KBM-7 (cell line): ENCODE results near the gene ADCY7.

Source experiments
- DNase-seq: peaks from one replicate; pipeline ENCODE4 v3.0.0-alpha.2; 2015
- in situ Hi-C: fragments of 300-500 bp; cut with MboI; formaldehyde crosslinking; loops from 2 replicates; pipeline ENCODE4 v1.14.3; 2020; ENCODE audit warnings: low sequenced_read_pairs, low pct_unique_long_range_greater_than_20kb, mixed read lengths

ADCY7 gene

DNA sequence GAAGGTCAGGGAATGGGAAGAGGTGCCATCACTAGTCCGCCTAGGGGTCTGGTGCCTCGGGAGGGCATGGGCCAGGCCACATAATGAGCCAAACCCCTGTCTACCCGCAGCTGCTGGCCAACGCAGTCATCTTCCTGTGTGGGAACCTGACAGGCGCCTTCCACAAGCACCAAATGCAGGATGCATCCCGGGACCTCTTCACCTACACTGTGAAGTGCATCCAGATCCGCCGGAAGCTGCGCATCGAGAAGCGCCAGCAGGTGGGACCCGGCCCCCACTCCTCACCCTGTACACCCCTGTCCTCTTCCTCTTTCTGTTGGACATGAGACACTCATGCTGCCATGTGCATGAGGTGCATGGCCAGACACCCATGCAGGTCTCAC lies 26.2 kb downstream of the ADCY7 start:
- DNase-seq = no peak
- in situ Hi-C loops = no loop called here

DNA sequence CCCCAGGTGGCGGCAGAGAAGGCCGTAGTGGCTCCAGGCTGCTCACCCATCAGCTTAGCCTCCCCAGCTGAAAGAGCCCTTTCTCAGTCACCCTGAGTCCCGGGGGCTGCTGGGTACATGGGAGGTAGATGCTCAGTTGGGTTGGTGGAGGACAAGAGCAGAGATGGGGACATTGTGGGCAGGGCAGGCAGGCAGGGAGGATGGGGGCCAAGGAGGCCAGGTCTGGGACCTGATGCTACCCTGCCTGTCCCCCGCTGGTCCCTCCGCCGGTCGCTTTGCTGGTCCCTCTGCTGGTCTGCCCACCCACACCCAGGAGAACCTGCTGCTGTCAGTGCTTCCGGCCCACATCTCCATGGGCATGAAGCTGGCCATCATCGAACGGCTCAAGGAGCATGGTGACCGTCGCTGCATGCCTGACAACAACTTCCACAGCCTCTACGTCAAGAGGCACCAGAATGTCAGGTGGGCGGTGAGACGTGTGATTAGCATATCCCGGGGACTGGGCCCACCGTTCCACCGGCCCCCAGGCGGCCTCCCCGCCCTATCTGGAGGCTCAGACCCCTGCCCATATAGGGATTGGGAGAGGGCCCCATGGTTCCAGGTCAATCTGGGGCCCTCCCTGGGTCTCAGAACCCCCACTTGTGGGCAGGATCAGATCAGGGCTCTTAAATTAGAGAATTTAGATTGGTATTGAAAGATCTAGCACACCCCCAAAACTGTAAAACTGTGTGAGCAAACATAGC lies 26.9 kb downstream of the ADCY7 start:
- in situ Hi-C loops = no loop called here
- no peak for DNase-seq

DNA sequence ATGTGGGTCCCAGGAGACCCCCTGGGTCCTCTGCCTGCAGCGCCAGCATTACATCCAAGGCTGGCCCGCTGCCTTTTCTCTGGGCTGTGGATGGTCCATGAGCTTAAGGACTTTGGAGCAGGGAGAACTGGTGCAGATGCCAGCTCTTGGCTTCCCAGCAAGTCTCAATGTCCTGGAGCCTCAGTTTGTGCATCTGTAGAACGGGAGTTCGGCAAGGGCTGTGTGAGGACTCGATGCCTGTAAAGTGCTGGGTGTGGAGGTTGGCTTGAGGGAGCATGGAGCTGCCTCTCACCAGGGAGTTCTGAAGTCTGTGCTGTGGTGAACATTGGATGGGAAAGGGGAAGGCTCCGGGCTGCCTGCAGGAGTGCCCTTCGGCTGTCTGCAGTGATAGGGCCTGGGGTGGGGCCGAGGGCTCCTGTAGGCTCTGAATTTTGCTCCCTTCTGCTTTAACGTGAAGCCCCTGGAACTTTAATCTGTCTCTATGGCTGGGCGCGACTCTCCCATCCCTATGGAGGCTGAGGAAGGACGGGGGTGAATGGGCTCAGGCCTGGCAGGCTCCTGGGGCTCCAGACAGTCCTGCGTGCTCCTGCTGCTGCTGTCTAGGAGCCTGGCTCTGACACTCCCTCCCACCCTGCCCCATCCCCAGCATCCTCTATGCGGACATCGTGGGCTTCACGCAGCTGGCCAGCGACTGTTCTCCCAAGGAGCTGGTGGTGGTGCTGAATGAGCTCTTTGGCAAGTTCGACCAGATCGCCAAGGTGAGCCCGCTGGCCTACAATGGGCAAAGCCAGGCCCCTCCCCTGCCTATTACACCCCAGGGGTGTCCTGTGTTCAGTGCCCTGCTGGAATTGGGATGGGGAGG lies 27.9 kb downstream of the ADCY7 start:
- in situ Hi-C loops = no loop called here
- DNase-seq = no peak

DNA sequence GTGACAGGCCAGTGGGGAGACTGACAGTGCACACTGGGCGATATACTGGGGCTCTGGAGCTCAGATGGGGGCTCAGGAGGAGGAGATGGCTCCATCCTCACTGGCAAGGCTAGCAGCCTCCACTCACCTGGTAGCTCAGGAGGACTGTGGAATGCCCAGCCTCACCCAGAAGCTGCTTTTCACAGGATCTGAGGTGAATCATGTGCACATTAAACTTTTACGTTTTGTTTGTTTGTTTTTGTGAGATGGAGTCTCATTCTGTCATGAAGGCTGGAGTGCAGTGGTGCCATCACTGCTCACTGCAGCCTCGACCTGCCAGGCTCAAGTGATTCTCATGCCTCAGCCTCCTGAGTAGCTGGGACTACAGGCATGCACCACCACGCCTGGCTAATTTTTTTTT lies 28.6 kb downstream of the ADCY7 start:
- in situ Hi-C loops = no loop called here
- DNase-seq = no peak

DNA sequence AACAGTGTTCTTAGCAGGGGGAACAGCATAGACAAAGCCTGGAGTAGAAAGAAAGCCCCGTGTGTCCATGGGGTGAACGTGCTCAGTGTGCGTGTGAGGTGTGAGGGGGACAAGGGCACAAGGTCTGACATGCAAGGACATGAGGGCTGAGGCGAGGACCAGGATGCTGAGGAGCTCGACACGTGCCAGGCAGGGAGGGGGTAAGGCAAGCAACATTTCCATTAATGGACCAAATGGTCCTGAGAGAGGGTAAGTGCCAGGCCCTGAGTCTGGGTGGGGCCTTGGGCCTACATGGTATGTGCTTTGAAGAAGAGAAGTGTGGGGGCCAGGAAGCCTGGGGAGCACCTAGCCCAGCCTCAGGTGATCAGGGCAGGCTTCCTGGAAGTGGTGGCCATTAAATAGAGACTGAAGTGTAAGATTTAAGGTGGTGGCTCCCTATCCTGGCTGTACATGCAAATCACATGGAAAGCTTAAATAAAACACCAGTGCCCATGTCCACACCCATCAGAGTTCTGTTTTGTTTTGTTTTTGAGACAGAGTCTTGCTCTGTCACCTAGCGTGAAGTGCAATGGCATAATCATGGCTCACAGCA lies 29.3 kb downstream of the ADCY7 start:
- no peak for DNase-seq
- in situ Hi-C loops = no loop called here

DNA sequence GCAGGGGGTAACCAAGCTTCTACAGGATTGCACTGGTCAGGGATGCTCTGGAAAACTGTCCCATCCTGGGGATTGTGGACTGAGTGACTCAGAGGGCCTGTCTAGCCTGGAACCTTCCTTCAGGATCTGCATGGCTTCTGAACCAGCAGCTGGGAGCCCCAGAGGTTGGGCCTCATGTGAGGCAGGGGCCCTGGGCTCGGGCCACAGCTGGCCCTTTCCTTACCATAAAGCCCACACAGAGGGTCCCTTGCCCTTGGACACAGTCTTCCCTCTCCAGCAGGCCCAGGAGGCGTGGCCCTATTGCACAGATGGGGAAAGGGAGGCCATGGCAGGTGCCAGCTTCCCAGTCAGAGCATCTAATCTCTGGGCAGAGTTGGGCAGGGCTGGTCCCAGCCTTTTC lies 30.5 kb downstream of the ADCY7 start:
- in situ Hi-C loops = no loop called here
- DNase-seq = no peak

DNA sequence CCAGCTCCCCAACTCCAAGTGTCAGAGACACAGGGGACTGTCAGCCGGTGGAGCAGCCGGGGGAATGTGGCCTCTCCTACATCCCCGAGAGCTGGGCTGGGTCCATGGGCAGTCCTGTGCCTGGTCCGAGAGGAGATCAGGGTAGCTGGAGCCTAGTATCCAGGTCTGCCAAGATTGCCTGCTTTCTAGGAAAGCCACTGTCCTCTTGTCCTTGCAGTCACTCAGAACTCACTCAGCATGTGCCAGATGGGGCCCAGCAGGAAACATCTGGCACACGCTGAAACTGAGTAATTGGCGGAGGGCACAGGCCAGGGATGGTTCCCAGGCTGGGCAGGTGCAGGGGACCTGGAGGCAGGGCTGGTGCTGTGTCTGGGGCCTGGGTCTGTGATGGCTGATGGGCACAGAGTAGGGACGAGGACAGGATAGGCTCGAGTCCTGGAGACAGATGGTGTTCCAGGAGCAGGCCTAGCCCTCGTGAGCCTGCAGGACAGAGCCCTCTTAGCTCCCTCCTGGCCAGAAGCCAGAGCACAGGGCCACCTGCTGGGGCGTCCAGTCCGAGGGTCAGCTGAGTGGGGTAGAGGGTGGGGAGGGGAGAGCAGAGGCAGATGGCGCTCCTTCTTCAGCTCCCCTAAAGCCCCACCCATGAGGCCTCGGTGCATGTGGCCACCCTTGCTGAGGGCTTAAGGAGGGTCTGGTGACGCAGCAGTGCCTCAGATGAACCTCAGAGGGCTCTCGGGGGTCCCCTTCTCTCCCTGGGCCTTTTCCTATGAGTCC lies 31.1 kb downstream of the ADCY7 start:
- in situ Hi-C loops = no loop called here
- no peak for DNase-seq

DNA sequence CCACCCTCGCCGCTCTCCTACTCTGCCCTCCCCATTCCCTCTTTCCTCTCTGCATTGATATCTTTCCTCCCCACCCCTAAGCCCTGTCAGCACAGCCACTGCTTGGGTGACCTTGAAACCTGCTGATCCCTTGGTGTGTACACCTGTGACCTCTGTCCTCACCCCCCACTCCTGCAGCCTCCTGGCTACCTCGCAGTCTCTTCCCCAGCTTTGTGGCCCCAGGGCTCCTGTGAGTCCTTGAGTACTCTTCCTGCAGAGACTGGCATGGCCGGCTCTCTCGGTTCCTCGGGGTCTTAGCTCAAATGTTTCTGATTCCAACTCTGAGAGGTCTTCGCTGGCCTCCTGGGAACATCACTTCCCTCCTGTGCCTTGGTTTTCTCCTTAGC lies 31.7 kb downstream of the ADCY7 start:
- no peak for DNase-seq
- in situ Hi-C loops = no loop called here

DNA sequence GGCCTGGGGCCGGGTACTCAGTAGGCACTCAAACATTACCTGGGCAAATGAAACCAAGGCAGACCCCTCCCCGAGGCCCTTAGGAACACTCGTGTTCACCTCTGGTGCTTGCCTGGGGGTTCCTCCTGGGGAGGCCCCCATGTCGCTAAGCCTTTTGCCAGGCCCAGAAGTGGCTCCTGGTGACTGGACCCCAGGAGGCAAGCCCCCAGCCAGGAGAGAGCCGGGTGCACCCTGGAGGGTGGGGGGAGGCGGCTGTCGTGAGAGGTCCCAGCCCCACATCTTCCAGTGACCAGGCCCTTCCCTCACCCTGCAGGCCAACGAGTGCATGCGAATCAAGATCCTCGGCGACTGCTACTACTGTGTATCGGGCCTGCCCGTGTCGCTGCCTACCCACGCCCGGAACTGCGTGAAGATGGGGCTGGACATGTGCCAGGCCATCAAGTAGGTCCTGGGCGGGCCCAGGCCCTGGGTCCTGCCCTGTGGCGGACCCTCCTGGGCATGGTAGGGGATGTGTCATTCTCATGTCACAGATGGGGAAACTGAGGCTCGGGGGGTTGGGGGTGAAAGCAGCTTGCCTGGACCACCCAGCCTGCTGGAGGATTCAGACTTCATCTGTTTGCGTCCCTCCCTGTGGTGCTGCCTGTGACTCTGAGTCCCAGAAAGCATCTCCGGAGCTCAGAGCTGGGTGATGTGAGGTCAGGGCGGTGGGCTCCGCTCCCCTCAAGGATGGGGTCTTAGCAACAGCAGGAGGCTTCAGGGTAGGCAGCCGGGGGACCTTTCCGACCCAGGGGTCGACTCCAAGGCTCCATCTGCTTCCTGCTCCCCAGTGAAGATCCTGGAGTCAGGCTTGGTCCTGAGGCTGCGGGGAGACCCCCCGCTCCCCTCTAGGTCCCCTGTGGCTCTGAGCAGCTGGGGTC lies 32.5 kb downstream of the ADCY7 start:
- in situ Hi-C loops = no loop called here

DNA sequence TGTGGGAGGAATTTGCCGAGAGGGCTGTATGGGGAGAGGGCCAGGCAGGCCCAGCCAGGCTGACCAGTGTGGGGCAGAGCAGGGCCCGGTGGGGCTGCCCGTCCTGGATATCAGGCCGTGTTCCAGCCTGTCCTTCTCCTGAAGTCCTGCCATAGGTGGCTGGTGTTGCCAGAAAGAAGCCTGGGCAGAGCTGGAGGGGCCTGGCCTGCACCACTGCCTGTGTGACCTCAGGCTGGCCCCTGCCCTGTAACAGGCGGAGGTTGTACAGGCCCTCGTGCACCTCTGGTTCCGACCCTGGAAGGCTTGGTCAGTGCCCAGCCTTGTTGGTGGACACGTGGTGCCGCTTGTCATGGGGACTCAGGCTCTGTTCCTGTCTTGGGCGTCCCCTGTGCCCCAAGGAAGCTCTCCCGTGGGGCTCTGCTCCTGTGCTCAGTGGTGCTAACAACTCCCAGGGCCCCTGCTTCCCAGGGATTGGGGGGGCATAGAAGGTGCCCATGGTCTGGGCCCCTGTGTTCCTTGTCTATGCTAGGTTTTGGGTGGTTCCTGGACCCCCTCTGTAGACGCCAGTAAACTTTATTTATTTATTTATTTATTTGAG lies 33.3 kb downstream of the ADCY7 start:
- no peak for DNase-seq
- in situ Hi-C loops = no loop called here

More for the DNA sequence above, 32.5 kb downstream of the ADCY7 start:
- no peak for DNase-seq

DNA sequence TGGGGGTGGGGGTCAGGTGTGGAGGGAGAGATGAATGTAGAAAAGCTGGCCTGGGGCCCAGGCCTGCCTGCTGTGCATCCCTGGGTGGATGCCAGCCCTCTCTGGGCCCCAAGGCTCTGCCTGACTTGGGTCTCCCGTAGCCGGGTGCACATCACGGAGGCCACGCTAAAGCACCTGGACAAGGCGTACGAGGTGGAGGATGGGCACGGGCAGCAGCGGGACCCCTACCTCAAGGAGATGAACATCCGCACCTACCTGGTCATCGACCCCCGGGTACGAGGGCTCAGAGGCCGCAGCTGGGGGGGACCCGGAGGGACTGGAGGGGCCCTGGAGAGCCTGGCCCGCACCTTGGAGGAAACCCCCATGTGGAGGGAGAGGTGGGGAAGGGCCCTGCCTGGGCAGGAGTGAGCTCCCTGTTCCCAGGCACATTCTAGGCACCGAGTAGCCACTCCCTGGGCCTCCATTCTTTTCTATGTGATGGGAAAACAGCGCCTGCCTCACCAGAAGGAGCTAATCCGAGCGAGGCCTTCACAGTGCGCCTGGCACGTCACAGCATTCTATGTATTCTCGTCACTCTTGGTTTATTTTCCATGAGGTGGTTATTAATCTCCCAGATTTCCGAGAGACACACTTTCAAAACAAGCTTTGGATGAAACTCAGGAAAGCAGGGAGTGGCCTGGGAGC lies 34.7 kb downstream of the ADCY7 start:
- in situ Hi-C loops = no loop called here
- DNase-seq = no peak

DNA sequence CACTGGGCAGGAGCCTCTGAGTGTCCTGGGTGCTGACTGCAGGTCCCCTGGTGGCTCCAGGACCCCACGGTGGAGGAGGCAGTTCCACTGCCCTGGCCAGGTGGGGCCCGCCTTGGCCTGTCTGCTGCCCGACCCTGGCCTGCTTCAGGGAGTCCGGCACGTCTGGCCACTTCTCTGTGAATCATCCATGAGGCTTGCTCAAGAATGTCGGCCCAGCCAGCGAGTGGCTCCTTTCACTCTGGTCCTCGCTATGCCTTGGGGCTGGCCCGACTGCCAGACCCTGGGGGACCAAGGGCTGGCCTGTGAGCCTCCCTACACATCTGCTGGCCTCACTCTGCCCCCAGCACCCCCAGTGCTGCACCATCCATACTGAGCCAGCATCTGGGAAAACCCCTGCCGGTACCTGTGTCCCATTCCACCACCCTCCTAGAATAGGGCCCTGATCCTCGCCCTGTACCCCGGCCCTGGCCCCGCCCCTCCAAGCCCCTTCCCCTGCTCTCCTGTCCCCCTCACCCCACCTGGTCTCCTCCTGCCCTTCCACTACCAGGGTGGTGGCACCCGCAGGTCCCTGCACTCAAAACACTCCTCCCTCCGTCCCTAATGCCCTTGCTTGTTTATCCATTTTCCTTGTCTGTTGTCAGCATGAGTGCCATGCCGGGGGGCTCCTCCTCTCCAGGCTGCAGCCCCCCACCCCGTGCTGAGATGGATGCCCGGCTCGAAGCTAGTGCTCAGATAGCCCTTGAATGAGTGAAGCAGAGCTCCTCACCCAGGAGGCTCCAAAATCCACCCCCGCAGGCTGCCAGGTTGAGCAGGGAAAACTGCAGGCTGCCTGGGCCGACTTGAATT lies 35.5 kb downstream of the ADCY7 start:
- in situ Hi-C loops = no loop called here
- no peak for DNase-seq

DNA sequence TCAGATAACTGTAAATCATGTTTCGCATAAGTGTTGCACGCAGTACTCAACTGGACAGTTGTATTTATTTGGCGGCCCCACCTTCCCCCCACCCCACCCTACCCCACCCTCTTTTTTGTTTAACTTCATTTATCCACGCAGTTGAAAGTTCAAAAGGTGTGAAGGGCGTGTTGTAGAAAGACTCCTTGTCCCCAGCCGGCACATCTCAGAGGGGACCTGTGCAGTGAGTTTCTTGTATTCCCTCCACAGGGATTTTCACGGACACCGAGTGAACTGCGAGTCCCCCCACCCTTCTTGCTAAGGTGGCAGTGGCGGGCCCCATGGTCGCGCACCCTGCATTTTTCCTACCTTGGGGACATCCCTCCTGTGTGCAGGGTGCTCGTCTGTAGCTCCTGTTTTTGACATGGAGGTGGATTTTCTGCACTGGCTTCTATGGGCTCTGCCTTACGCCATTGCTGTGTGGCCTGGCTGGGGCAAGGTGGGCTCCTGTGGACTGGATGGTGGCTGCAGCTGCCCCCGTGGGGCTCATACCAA lies 36.2 kb downstream of the ADCY7 start:
- DNase-seq = no peak
- in situ Hi-C loops = no loop called here

DNA sequence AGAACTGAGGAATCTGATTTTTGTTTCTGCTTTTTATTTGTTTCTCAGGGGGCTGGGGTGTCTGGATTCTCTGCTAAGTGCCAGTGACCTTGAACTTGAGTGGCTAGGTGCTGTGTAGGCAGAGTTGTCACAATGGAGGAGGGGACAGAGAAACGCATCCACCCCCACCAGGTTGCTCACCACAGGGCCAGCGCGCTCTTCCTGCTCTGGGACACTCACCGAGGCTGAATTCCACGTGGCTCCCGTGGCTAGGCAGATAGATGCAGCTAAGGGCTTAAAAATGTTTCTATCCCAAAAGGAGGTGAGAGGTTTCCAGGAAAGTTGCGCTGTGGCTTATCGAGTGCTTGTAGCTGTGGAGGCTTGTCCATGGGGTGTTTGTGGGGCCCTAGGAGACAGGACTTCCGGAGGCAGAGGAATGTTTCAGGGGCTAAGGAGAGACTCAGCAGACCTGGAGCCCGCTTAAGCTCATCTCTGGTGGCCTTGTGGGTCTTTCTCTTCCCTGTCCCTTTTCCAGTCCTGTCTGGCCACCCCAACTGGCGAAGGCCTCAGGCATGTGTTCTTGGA lies 36.8 kb downstream of the ADCY7 start:
- DNase-seq = no peak
- in situ Hi-C loops = no loop called here

DNA sequence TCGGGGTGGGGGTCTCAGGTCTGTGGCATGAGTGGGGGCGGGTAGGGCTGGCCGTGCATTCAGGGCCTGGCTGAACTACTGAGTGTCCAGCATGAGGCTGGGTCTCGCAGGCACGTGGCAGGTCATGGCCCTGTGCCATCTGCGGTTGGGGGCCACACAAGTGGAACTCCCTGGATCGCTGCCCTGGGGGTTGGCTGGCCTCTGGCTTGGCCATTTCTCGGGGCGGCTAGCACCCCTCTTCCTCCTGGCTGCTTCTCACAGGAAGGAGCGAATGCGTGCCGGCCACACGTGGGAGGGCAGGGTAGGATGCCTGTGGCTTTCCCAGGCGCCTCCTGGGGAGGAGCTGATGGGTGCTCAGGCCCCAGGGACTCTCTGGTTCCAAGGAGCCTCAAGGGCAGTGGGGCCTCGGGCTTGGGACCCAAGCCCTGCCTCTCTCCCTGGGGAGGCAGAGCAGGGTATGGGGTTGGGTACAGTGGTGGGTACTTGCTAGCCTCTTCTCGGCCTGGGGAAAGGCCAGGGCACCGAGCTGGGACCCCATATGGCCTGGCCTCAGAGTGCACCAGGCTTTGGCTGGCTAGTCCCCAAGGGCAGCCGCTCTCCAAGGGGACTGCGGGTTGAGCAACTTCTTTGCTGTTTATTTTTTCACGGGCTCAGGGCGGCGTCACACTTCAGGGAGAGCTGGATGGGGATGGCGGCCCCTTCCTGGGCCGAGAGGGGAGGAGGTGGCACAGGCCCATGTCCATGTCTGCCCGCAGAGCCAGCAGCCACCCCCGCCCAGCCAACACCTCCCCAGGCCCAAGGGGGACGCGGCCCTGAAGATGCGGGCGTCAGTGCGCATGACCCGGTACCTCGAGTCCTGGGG lies 37.5 kb downstream of the ADCY7 start:
- DNase-seq = no peak
- in situ Hi-C loops = no loop called here
